ENCODE results near the gene DGKG.

DNA sequence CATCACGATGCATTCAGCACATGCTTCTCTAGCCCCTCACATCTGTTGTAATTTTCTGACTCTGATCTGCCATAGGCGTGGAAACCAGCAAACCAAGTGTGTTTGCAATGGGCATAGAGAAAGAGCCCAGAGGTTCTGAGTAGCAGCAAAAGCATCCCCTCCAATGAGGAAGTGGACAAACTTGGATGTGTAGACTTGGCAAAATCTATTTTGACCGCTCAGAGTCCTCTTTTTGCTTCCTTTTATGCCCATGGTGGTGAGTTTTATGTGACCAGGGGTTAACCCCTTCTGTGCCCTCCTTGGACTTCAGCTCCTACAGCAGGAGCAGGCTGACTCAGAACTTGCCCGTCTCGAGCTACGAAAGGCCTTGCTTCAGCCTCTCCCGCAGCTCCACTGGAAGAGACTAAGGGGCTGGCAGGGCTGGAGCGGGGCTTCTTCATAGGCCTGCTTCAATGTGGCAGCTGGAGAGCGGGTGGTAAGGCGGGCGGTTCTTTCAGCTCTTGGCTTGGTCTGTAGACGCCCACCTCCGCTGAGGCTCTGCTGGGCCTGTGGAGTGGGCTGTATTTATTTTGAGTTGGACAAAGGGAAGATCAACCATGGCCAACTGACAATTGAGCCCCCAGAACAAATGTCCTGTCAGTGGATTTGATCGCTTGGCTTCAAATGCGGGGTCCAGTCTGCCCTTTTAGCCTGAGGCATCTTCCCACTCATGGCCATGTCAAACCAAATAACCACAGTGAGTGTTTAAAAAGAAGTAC is 246.6 kb downstream of the DGKG start:
- TF ChIP-seq, protein P1, sequence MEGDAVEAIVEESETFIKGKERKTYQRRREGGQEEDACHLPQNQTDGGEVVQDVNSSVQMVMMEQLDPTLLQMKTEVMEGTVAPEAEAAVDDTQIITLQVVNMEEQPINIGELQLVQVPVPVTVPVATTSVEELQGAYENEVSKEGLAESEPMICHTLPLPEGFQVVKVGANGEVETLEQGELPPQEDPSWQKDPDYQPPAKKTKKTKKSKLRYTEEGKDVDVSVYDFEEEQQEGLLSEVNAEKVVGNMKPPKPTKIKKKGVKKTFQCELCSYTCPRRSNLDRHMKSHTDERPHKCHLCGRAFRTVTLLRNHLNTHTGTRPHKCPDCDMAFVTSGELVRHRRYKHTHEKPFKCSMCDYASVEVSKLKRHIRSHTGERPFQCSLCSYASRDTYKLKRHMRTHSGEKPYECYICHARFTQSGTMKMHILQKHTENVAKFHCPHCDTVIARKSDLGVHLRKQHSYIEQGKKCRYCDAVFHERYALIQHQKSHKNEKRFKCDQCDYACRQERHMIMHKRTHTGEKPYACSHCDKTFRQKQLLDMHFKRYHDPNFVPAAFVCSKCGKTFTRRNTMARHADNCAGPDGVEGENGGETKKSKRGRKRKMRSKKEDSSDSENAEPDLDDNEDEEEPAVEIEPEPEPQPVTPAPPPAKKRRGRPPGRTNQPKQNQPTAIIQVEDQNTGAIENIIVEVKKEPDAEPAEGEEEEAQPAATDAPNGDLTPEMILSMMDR (IDR thresholded peaks at IDR 0.05), result no peak
- TF ChIP-seq POLR2A (IDR thresholded peaks at IDR 0.05), result no peak

Measured in right lobe of liver (tissue), 4 donors.